Osteoblast (primary cell): ENCODE measurements around the gene PDE8B. TPM values are rescaled to one million over a fixed set of nuclear protein-coding genes. Genes with fewer than 3 reads are reported as not detected.

ENCODE experiments used
- DNase-seq: peaks from one replicate; pipeline ENCODE4 v3.0.0; 2011; ENCODE audit warnings: low spot score, mixed read lengths; ENCODE audit not compliant: insufficient read length; ENCODE audit errors: missing footprints
- H2AFZ ChIP-seq: 2 replicates; pipeline ENCODE4 v1.6.0; 2011; ENCODE audit warnings: mild to moderate bottlenecking, low read length
- H3K27ac ChIP-seq: 2 replicates; pipeline ENCODE4 v1.5.1; 2011; ENCODE audit warnings: mild to moderate bottlenecking, low read depth, low read length, moderate library complexity
- H3K27me3 ChIP-seq: 2 replicates; pipeline ENCODE4 v1.6.0; 2012; ENCODE audit warnings: mild to moderate bottlenecking, control low read depth, inconsistent platforms, low read length, moderate library complexity; ENCODE audit not compliant: insufficient read depth
- H3K36me3 ChIP-seq: 2 replicates; pipeline ENCODE4 v1.5.1; 2011; ENCODE audit warnings: mild to moderate bottlenecking, low read length, control low read depth, moderate library complexity; ENCODE audit not compliant: insufficient read depth
- H3K4me1 ChIP-seq: 2 replicates; pipeline ENCODE4 v1.5.1; 2011; ENCODE audit warnings: mild to moderate bottlenecking, low read length, control low read depth, moderate library complexity; ENCODE audit not compliant: insufficient read depth
- H3K4me2 ChIP-seq: 2 replicates; pipeline ENCODE4 v1.6.0; 2011; ENCODE audit warnings: mild to moderate bottlenecking, low read length; ENCODE audit not compliant: insufficient read depth
- H3K4me3 ChIP-seq: fragments of 200-600 bp; sonication (generic); 3 replicates; pipeline ENCODE4 v1.5.1; 2012; ENCODE audit warnings: mild to moderate bottlenecking, low read length, inconsistent platforms; ENCODE audit not compliant: insufficient read depth
- H3K79me2 ChIP-seq: 2 replicates; pipeline ENCODE4 v1.6.0; 2012; ENCODE audit warnings: mild to moderate bottlenecking, low read length, control low read depth, inconsistent platforms; ENCODE audit not compliant: insufficient read depth
- H3K9me3 ChIP-seq: 2 replicates; pipeline ENCODE4 v1.5.1; 2011; ENCODE audit warnings: low read depth, low read length, control low read depth
- H4K20me1 ChIP-seq: 2 replicates; pipeline ENCODE4 v1.6.0; 2012; ENCODE audit warnings: mild to moderate bottlenecking, low read length, control low read depth; ENCODE audit not compliant: insufficient read depth
- total RNA-seq: library from RNA; depleted of rRNA; stranded (reverse); fragments of >200 nt; gene quantifications from 2 replicates; pipeline ENCODE4 v1.2.3, GENCODE V29; 2012
- TF ChIP-seq, protein P1 (sequence below): IDR thresholded peaks from 2 replicates; pipeline ENCODE4 v1.5.1; 2011; ENCODE audit warnings: mild to moderate bottlenecking, low read depth, low read length, moderate library complexity; ENCODE audit errors: extremely low read depth

Gene PDE8B
- total RNA-seq, 1 donor = under 0.01 TPM

DNA sequence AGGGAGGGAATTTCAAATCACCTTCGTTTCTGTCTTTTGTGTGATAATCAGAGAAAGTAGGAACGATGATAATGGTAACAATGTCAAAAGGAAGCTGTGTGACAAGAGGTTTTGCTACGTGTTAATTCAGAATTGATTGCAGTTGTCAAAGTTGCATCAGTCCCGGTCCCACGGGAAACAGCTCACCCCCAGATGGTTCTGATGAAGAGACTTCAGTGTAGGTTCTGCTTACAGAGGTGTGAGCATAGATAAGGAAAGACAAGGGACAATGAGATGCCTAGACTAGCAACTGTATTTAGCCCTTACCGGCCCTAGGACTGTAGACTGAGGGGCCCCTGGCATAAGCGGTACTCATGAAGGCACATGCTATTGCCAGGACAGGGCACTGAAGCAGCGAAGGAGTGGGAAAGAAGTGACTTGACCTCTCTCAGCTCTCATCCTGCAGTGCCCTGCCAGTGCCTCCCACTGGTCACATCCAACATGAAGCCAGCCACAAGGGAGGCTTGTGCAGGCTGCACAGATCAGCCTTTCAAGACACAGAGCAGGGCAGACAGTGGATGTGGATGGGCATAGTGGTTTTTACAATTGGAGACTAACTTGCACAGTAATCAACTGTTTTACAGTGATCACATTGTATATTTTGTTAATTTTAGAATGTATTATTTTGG lies 21.1 kb downstream of the PDE8B start:
- no peaks in the 10 kb centered on the region for H3K79me2 ChIP-seq
- H4K20me1 ChIP-seq = no peaks in the 10 kb centered on the region
- no peak overlapping the region for H3K27ac ChIP-seq
- no peaks in the 10 kb centered on the region for H3K4me1 ChIP-seq
- H3K9me3 ChIP-seq = no peaks in the 10 kb centered on the region
- H3K36me3 ChIP-seq = no peaks in the 10 kb centered on the region
- no peak for DNase-seq
- H3K4me2 ChIP-seq = no peak overlapping the region
- peaks cover 46% of the 10 kb centered on the region for H3K27me3 ChIP-seq
- H3K4me3 ChIP-seq = no peak overlapping the region
- TF ChIP-seq, protein P1, sequence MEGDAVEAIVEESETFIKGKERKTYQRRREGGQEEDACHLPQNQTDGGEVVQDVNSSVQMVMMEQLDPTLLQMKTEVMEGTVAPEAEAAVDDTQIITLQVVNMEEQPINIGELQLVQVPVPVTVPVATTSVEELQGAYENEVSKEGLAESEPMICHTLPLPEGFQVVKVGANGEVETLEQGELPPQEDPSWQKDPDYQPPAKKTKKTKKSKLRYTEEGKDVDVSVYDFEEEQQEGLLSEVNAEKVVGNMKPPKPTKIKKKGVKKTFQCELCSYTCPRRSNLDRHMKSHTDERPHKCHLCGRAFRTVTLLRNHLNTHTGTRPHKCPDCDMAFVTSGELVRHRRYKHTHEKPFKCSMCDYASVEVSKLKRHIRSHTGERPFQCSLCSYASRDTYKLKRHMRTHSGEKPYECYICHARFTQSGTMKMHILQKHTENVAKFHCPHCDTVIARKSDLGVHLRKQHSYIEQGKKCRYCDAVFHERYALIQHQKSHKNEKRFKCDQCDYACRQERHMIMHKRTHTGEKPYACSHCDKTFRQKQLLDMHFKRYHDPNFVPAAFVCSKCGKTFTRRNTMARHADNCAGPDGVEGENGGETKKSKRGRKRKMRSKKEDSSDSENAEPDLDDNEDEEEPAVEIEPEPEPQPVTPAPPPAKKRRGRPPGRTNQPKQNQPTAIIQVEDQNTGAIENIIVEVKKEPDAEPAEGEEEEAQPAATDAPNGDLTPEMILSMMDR = no peak
- H2AFZ ChIP-seq = no peak overlapping the region

DNA sequence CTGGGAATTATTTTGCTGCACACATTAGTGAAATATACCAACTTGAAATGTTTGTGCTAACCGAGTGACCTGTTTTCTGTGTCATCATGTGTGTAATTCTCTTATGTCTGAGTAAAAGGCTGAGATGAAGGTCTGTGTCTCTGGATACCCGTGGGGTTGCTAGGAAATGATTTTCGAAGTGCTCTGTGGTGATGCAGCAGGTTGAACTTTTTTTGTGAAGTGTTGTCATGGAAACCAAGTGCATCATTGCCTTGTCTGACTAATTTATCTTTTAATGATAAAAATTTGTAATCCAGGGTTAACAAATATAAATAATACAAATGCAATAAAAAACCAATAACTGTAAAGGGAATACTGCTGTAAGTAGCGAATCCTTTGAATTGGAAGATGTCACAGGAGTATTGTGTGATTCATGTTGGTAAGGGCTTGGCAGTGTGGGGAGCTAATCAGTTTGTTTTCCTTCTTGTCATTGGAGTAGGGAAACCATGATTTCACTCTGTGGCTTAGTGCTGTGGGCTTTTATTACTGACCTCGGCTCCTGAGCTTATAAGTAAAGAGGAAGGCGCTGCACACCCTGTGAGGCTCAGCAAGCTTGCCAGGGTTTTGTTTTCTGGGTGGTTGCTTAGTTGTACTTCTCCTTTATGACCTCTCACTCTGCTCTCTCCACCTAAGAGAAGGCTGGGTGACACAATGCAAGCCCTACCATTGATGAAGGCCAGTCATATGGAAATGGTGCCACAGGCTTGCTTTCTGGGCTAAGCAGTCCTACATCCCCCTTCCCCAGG lies 22.3 kb downstream of the PDE8B start:
- Histone ChIP-seq H3K9me3 (no peaks in the 10 kb centered on the region), H3K27me3 (peaks cover 36% of the 10 kb centered on the region), H3K36me3 (no peaks in the 10 kb centered on the region), H3K4me3 (no peak overlapping the region), H3K79me2 (no peaks in the 10 kb centered on the region), H3K4me2 (peak overlapping the region; percentile 16), H3K4me1 (no peaks in the 10 kb centered on the region), H3K27ac (no peak overlapping the region), H2AFZ (no peak overlapping the region), H4K20me1 (no peaks in the 10 kb centered on the region)
- TF ChIP-seq, protein P1 = no peak
- no peak for DNase-seq

DNA sequence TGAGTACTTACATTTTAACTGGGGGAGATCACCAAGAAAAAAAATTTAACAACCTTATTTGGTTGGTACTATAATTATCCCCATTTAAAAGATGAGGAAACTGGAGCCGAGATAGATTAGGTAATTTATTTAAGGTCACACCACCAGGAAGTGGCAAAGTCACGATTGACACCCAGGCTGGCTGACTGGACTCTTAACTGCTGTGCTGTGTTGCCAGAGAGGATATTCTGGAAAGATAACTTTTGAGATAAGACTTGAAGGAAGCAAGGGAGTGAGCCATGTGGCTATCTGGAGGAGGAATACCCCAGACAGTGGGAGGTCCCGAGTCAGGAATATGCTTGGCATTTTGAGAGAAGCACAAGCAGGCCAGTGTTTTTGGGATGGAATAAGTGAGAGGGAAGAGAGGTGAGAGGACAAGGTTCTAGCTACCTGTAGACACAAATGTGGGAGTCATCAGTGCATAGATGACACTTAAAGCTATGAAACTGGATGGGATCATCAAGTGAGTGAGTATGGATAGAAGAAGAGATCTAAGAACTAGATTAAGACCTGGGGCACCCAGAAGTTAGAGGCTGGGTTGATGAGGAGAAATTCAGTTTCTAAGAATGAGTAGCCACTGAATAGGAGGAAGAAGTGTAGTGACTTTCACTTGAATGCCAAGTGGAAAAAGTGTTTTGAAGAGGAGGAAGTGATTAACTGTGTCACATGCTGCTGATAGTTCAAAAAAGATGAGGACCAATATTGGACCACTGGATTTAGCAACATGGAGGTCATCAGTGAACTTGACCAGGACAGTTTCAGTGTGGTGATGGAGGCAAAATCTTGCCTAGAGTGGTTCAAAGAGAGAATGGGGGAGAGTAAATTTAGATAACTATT lies 25.6 kb downstream of the PDE8B start:
- Histone ChIP-seq H3K79me2 (no peaks in the 10 kb centered on the region), H3K4me3 (no peak overlapping the region), H3K4me2 (no peak overlapping the region), H3K36me3 (no peaks in the 10 kb centered on the region), H3K9me3 (no peaks in the 10 kb centered on the region), H4K20me1 (no peaks in the 10 kb centered on the region), H2AFZ (no peak overlapping the region), H3K27me3 (peaks cover 13% of the 10 kb centered on the region), H3K4me1 (no peaks in the 10 kb centered on the region), H3K27ac (no peak overlapping the region)
- TF ChIP-seq, protein P1 = no peak
- no peak for DNase-seq
